SK-N-MC (cell line): ENCODE measurements around the gene XDH.

Source experiments
- EZH2 ChIP-seq: fragments of 200-600 bp; sonication (generic); IDR thresholded peaks from one replicate; pipeline ENCODE4 v1.6.1; 2017; ENCODE audit warnings: antibody characterized with exemption
- FOXP2 ChIP-seq: optimal IDR thresholded peaks from 2 replicates; pipeline ENCODE3; 2011; ENCODE audit warnings: mild to moderate bottlenecking, moderate library complexity; ENCODE audit not compliant: insufficient read depth; ENCODE audit errors: extremely low read length, control extremely low read depth
- POLR2AphosphoS5 ChIP-seq: IDR thresholded peaks from 2 replicates; pipeline ENCODE4 v1.6.1; 2012; ENCODE audit warnings: mild to moderate bottlenecking, low read depth, low read length, borderline replicate concordance

GRCh38 chr2:31319406-31320175 is 95.0 kb downstream of the XDH start:
- no peak for TF ChIP-seq EZH2
- TF ChIP-seq POLR2AphosphoS5: no peak
- TF ChIP-seq FOXP2: peak; percentile 82
